ENCODE data around the gene CAMK2A.

GRCh38 chr5:150264667-150265603 lies 24.6 kb downstream of the CAMK2A start:
- no peak for TF ChIP-seq POLR2A (IDR thresholded peaks at IDR 0.05)
- no peak for TF ChIP-seq CTCF (IDR thresholded peaks at IDR 0.05 in 8 of 11, conservative IDR thresholded peaks at IDR 0.05 in 3 of 11)
- no peak for TF ChIP-seq POLR2AphosphoS5 (IDR thresholded peaks at IDR 0.05)

All from spleen (tissue), 7 donors.